HG03159 (cell line): Measurements from ENCODE around the gene TMEM271.
"Not testable (repeated sequence)": the region's sequence is repeated elsewhere in the genome, so short reads cannot be mapped to it uniquely, and the experiment has no call there.

ENCODE experiments used
- ATAC-seq: cut with Tn5 transposase; IDR thresholded peaks from one replicate; pipeline ENCODE4 v1.9.1; 2021; ENCODE audit warnings: mild to moderate bottlenecking, moderate library complexity; ENCODE audit not compliant: unreplicated experiment

TMEM271 gene

DNA sequence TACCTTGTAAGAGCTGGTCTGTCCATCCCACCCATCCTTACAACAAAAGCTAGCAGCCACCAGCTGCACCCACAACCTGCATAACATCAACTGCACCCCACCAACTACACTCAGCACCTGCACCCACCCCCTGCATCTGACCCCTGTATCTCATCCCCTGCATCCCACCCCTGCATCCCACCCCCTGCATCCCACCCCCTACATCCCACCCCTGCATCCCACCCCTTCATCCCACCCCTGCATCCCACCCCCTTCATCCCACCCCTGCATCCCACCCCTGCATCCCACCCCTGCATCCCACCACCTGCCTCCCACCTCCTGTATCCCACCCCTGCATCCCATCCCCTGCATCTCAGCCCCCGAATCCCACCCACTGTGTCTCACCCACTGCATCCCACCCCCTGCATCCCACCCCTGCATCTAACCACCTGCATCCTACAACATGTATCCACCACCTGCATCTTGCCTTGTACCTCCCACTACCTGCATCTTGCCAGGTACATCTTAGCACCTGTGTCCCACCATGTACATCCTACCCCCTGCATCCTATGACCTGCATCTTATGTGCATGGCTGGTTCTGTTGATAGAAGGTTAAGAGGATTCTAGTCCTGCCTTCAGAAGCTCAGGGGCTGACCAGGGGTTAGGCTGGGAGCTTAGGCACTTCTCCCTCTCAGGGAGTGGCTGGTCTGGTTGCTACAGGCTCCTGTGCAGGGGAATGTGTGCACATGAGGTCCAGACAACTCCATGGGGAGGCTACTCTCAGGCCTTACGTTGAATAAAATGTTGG is 9.4 kb downstream of the TMEM271 start:
- no peak for ATAC-seq

DNA sequence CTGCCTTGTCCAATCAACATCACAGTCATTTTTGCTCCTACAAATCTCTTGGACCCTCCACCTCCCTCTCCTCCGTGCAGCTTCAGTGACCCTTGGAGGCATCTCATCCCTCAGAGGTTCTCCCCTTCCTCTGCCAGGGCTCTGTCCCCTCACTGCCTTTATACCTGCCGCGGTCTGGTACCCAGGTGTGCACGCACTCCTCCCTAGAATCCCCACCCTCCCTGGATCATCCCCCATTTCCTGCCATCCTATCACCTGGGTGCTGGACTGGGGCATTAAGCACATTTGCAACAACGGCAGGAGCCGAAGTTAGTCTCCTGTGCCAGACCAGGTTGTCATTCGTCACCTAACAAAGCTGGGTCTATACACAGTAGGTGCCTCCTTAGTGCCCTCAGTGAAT is 10.1 kb downstream of the TMEM271 start:
- no peak for ATAC-seq

DNA sequence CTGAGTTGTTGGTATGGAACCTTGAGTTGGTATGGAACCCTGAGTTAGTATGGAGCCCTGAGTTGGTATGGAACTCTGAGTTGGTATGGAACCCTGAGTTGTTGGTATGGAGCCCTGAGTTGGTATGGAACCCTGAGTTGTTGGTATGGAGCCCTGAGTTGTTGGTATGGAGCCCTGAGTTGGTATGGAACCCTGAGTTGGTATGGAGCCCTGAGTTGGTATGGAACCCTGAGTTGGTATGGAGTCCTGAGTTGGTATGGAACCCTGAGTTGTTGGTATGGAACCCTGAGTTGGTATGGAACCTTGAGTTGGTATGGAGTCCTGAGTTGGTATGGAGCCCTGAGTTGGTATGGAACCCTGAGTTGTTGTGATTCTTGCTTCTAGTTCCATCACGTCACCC is 10.5 kb downstream of the TMEM271 start:
- not testable (repeated sequence) for ATAC-seq

DNA sequence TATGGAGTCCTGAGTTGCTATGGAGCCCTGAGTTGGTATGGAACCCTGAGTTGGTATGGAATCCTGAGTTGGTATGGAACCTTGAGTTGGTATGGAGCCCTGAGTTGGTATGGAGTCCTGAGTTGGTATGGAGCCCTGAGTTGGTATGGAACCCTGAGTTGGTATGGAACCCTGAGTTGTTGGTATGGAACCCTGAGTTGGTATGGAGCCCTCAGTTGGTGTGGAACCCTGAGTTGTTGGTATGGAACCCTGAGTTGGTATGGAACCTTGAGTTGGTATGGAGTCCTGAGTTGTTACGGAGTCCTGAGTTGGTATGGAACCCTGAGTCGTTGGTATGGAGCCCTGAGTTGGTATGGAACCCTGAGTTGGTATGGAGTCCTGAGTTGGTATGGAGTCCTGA is 13.6 kb downstream of the TMEM271 start:
- ATAC-seq: not testable (repeated sequence)

DNA sequence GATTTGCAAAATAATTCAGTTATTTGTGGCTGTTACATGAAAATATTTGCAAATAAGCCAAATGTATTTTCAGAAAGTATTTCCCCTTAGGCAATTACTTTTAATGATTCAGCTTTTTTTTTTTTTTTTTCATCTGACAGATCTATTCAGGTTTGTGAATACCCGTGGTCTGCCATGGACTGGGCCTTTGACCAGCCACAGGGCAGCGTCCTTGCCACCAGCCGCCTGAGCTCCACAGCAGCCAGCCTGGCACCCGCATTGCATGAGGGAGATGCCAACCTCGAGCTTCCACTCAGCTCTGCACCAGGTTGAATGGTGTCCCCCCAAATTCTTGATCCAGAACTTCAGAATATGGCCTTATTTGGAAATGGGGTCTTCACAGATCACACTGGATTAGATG is 14.7 kb downstream of the TMEM271 start:
- no peak for ATAC-seq

DNA sequence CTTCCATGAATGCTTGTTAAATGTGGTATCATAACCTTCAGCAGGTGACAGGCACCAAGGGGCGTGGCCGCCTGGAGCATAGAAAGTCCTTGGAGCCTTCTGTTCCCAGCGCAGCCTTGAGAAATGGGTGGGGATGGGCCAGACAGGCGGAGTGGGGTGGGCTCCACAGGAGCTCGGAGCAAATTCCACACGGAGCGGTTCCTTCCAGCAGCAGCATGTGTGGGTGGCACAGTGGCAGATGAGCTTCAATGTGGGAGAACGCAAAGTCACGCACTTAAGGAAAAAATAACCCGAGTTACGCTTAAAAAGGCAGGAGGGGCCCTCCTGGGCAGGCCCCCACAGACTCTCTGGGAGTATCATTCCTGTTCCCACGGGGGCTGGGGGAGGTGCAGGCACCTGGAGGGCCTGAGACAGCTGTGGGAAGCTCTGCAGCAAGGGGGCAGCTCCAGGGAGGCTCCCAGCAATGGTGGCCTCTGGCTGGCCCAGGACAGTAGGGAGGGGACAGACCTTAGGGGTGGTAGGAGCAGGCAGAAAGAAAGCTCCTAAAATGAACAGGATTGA is 15.3 kb downstream of the TMEM271 start:
- ATAC-seq: no peak

DNA sequence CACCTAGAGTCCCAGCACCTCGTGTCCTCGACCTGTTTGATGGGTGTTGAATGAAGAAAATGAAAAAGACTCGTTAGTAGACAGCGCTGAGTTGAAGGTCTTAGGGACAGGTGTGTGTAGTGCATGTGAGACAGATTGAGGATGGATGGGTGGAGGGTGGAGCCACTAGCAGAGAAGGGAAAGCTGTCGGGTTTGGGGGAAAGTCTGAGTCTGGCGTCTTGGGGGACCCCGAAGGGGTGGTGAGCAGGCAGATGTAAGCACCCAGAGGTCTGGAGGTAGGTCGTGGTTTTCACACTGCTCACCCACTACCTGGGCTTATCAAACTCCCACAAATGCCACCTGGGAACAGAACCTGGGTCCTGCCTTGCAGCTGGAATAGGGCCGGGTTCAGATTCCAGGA is 16.0 kb downstream of the TMEM271 start:
- ATAC-seq: no peak

DNA sequence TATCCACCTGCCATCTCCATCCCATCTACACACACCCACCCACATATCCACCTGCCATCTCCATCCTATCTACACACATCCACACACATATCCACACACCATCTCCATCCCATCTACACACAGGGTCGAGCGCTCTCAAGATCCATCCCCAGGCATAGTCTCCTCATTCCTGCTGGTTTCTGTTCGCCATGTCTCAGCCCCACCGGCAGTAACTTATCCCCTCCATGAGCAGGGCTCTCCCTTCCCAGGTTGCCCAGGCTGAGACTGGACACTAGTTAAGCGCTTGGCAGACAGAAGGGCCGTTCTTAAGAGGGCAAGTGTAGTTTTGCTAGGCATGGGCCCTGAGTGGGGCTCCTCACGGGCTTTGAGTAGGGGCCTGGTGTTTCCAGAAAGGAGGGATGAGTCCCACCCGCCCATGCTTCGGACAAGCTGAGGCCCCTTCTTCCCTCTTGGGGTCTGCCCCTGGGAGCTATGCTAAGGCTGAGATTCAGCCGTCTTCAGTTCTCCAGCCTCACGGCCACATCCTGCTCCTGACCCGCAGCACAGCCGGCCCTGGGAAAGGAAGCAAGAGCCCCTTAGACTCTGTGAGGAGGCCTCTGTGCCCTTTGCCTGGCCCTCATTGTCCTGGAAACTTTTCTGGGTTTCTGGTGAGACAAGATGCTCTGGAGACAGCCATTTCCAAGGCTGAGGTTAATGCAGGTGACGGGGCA is 20.4 kb downstream of the TMEM271 start:
- no peak for ATAC-seq

DNA sequence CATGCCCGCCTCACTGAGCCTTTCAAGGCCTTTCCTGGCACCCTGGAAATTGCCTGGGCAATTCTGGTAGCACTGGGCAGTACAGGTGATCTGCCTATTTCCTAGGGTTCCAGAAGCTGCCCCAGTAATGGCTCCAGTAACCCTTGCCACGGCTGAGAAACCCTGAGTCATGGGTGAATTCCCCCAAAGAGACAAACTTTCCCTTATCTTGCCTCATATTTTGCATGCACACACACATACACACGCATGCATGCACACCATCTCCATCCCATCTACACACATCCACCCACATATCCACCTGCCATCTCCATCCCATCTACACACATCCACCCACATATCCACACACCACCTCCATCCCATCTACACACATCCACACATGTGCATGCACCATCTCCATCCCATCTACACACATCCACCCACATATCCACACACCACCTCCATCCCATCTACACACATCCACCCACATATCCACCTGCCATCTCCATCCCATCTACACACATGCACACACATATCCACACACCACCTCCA is 21.2 kb downstream of the TMEM271 start:
- ATAC-seq: not testable (repeated sequence)

DNA sequence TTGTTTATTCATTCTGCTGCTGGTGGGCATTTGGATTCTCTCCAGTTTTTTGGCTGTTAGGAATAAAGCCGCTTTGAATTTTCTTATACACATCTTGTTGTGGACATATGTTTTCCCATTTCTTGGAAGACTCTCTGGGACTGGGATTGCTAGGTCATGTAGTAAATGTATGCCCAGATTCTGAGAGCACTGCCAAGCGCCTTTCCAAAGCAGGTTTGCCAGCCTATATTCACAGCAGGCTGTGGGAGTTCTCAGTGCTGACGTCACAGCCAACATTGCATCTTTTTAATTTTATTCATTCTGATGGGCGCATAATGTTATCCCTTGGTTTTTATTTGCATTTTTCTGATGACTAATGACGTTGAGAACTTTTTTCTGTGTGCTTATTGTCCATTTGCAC is 24.1 kb downstream of the TMEM271 start:
- no peak for ATAC-seq

DNA sequence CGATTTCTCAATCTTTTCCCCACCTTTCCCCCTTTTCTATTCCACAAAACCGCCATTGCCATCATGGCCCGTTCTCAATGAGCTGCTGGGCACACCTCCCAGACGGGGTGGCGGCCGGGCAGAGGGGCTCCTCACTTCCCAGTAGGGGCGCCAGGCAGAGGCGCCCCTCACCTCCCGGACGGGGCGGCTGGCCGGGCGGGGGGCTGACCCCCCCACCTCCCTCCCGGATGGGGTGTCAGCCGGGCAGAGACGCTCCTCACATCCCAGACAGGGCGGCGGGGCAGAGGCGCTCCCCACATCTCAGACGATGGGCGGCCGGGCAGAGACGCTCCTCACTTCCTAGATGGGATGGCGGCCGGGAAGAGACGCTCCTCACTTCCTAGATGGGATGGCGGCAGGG is 25.8 kb downstream of the TMEM271 start:
- ATAC-seq: not testable (repeated sequence)

DNA sequence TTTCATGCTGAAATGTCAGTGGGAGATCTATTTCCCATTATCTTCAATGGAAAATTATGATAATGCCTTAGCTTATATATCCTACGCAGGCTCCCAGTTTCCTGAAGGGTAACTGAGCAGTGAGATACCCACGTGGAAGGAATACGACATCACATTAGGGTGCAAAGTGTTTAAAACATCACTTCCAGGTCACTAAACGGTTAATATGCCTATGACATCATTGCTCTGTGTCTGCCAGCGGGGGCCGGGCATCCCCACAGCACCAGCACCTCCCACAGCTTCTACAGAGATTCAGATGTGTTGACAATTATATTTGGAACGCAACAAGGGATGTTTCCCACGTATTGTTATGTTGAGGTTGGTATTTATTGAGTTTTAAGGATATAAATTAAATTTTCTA is 27.1 kb downstream of the TMEM271 start:
- ATAC-seq: no peak

DNA sequence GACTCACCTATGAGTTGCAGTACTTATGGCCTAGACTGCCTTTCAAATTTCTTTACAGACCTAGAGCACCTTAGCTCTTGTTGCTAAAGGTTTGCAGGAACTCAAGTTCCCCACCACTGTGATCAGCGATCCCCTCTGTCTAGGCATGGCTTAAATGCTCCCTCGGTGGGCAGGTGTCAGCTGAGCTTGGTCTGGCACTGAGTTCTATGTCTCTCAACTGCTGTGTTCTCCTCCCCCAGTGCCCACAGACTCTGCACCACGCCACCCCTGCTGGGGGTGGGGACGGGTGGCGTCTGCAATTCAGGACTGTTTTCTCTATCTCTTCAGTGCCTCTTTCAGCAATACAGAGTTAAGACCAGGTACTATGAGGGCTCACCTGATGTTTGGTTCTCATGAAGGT is 30.5 kb downstream of the TMEM271 start:
- ATAC-seq: no peak

DNA sequence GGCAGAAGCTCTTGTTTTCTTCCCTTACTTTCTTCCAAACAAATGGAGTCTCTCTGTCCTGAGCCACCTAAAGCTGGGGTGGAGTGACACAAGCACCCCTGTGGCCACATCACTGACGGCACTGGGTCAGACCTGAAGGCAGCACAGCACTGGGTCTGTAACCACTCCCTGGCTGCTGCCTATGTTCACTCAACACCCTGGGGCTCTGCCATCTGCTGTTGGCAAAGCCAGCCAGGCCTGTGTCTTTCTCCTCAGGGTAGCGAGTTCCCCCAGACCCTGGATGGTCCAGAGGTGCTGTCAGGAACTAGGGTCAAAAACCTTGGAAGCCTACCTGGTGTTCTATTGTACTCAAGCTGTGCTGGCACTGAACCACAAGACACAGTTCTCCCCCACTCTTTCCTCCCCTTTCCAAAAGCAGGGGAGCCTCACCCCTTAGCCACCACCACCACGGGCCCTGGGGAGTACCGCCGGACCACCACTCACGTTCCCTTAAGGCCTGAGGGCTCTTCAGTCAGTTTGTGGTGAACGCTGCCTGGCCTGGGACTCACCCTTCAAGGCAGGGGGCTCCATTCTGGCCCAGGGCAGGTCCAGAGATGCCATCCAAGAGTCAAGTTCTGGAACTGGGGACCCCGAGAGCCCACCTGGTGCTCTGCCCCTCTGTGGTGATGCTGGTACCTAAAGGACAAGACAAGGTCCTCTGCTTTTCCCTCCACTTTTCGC is 31.5 kb downstream of the TMEM271 start:
- no peak for ATAC-seq

DNA sequence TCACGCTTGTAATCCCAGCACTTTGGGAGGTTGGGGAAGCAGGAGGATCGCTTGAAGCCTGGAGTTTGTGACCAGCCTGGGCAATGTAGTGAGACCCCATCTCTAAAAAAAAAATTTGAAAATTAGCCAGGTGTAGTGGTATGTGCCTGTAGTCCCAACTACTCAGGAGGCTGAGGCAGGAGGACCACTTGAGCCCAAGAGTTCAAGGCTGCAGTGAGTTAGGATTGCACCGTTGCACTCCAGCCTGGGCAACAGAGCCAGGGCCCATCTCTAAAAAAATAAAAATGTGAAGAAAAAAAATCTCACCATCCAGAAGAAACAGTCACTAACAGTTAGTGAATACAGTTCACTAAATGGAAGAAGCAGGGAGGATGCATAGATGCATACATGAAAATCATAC is 34.8 kb downstream of the TMEM271 start:
- no peak for ATAC-seq

DNA sequence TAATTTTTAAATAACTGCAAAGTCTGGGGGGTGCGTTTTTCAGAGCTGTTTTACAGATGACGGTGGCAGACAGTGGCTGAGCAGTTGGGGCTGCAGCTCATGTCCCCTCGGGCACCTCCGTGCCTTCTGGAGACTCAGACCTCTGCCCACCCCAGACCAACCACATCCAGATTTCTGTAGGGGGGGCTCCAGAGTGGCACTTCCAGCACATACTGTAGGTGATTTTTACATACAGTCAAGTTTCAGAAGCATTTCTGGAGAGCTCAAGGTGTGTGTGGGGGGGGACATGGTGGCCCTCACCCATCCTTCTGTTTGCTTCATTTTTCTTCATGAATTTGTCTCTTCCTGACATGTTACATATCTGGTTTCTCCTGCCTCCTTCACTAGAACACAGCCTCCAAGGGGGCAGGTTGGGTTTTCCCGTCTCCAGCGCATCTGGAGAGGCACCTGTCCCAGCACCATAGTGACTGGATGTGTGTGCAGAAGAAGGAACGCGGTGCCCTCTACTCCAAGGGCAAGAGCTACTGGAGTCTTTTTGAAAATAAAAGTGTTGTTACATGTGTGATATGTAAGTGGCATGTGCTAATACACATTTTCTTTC is 37.5 kb downstream of the TMEM271 start:
- no peak for ATAC-seq

DNA sequence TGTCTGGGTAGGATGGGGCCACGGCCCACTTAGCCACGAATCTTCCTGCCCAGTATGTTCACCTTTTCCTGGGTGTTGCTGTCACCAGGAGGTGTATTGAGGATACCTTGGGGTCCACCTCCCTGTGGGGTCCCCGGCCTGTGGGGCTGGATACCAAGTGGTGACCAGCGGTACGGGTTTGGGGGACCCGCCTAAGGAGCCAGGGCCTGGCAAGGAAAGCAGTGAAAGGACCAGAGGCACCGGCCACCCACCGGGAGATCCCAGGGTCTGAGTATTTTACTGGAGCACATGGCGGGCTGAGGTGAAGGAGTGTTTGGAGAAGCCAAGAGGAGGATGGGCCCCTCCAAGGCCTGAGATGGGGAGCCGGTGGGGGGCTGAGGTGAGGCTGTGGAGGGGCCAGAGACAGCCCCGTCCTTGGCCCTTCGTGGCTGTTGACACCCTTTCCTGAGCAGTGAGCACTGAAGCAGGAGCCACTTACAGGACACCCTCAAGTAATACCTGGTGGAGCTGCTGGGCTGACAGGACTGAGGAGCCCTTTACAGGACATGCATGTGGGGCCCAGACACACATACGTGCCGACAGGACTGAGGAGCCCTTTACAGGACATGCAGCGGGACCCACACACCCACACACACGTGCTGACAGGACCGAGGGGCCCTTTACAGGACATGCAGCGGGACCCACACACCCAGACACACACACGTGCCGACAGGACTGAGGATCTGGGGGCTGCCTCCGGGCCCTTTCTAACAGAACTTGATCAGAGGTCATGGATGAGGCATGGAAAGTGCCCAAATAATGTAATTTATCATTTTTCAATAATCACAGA is 38.4 kb downstream of the TMEM271 start:
- ATAC-seq: no peak

DNA sequence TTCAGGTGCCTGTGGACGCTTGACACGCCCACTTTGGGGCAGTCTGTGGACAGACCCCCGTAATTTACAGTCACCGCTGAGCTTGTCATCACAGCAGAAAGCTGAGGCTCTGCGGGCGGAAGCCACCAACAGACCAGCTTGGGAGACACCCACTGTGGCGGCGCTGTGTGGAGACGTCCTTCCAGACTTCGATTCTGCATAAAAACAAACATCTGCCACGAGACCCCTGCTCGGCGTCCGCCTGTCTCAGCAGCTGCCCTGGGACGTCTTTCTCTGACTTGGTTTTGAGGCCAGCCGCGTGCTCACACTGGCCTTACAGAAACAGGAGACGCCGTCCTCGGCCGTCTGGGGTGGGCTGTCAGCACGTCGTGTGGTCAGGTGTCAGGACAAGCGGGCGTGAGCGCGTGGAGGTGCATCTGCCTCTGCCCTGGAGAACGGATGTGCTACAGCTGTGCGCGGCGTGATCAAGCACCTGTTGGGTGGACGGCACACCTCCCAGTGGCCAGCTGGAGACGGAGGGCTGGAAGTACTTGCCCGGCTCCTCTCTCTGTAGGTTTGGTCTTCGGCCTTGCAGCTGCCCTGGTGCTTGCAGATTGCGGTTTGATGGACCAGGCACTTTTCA is 39.6 kb downstream of the TMEM271 start:
- ATAC-seq: no peak

DNA sequence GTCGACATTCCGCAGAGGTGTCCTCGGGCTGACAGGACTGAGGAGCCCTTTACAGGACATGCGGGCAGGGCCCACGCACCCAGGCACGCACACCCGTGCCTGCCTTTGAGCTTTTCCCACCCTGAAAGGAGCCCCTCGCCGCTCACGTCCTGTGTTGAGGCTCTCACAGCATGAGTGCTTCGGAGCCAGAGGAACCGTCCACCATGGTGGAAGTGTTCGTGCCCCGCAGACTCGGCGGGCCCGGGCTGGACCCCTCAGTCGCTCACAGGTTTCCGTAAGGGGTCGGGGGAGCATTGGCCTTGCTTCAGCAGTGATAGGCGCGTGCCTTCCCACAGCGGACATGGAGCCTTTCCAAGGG is 40.2 kb downstream of the TMEM271 start:
- ATAC-seq: no peak
